GM23338 (cell line): ENCODE results near the gene NFATC1.

Experiments used
- CREB1 ChIP-seq: fragments of 250-450 bp; sonication (Bioruptor Pico); IDR thresholded peaks from 2 replicates; pipeline ENCODE4 v1.5.0; 2020; ENCODE audit warnings: low read depth, mild to moderate bottlenecking, moderate library complexity
- CTCF ChIP-seq, 2 experiments: fragments of 200-600 bp in 1 of 2; sonication (generic) in 1 of 2; conservative IDR thresholded peaks; 2 replicates each; pipeline versions ENCODE4 v1.5.1 to v1.6.1; 2016 to 2017; ENCODE audit warnings: antibody characterized with exemption in 2 of 2, low read depth in 2 of 2, mild to moderate bottlenecking in 2 of 2, moderate library complexity in 1 of 2
- ETS1 ChIP-seq: IDR thresholded peaks from 2 replicates; pipeline ENCODE4 v1.6.1; 2016; ENCODE audit warnings: antibody characterized with exemption
- EZH2 ChIP-seq: fragments of 200-600 bp; sonication (generic); IDR thresholded peaks from one replicate; pipeline ENCODE4 v1.8.0; 2017; ENCODE audit warnings: antibody characterized with exemption, mild to moderate bottlenecking, low read depth; ENCODE audit not compliant: unreplicated experiment
- POLR2AphosphoS5 ChIP-seq: IDR thresholded peaks from 2 replicates; pipeline ENCODE4 v1.6.1; 2016; ENCODE audit warnings: antibody characterized with exemption, low read depth
- REST ChIP-seq: IDR thresholded peaks from one replicate; pipeline ENCODE4 v1.6.1; 2018; ENCODE audit warnings: antibody characterized with exemption; ENCODE audit not compliant: unreplicated experiment
- STAT1 ChIP-seq: IDR thresholded peaks from one replicate; pipeline ENCODE4 v1.6.1; 2016; ENCODE audit warnings: antibody characterized with exemption; ENCODE audit not compliant: unreplicated experiment
- ZNF114 ChIP-seq: fragments of 250-450 bp; sonication (Bioruptor Pico); IDR thresholded peaks from 2 replicates; pipeline ENCODE4 v1.5.0; 2020; ENCODE audit warnings: mild to moderate bottlenecking, moderate library complexity

- no peak for TF ChIP-seq CTCF (conservative IDR thresholded peaks at IDR 0.05; ENCODE audit: low read depth in 2 of 2)
- TF ChIP-seq EZH2: no peak
- no peak for TF ChIP-seq CREB1 (CRISPR knock-in tag)
- no peak for TF ChIP-seq POLR2AphosphoS5
- no peak for TF ChIP-seq ETS1
- TF ChIP-seq REST: no peak
- no peak for TF ChIP-seq STAT1
- TF ChIP-seq ZNF114 (CRISPR knock-in tag): no peak
Observed at GRCh38 chr18:79379251-79379905, 16.4 kb upstream of the NFATC1 start.
